ENCODE data around the gene DHCR7. TPM values are rescaled to one million over a fixed set of nuclear protein-coding genes. Genes with fewer than 3 reads are reported as not detected.

The DHCR7 gene
- total and polyA plus RNA-seq, 12 donors, result 31.8 to 904 (median 85.3) TPM

DNA sequence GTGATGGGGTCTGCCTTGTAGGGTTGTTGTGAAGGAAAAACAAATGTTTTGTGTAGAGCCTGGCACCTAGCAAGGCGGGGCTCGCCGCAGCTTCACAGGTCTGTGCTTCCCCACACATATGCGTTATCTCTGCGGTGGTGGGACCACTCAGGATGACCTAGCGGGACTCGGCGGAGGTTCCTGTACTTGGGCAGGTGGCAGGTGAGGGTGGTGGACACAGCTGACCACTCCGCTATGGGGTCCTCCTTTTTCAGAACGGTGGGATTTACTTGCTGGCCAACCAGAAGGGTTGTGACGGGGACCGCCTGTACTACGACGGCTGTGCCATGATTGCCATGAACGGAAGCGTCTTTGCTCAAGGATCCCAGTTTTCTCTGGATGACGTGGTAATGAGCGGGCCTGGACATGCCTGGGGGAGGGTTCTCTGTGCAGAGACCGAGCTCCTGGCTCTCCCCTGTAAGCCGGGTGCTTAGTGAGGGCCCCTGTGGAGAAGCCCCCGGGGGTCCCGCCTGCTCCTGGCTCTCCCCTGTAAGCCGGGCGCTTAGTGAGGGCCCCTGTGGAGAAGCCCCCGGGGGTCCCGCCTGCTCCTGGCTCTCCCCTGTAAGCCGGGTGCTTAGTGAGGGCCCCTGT is 26.1 kb upstream of the DHCR7 start:
- DNase-seq, result no peak
- peaks cover 0 to 65% of the 10 kb centered on the region in 2 donors for H3K36me3 ChIP-seq (replicated peaks in 1 of 2)
- H3K4me1 ChIP-seq (replicated peaks in 1 of 2), result no peaks in the 10 kb centered on the region
- intact Hi-C loops (cut with DNase I), result no loop called here
- WGBS, 4 donors, result 93 to 96% (median 95%) methylated on average over 13 to 27 of the region's 27 CpGs
- H3K4me3 ChIP-seq, result no peak overlapping the region
- H3K27me3 ChIP-seq, result no peaks in the 10 kb centered on the region
- no peak for TF ChIP-seq POLR2A (IDR thresholded peaks at IDR 0.05)
- TF ChIP-seq, protein P1, sequence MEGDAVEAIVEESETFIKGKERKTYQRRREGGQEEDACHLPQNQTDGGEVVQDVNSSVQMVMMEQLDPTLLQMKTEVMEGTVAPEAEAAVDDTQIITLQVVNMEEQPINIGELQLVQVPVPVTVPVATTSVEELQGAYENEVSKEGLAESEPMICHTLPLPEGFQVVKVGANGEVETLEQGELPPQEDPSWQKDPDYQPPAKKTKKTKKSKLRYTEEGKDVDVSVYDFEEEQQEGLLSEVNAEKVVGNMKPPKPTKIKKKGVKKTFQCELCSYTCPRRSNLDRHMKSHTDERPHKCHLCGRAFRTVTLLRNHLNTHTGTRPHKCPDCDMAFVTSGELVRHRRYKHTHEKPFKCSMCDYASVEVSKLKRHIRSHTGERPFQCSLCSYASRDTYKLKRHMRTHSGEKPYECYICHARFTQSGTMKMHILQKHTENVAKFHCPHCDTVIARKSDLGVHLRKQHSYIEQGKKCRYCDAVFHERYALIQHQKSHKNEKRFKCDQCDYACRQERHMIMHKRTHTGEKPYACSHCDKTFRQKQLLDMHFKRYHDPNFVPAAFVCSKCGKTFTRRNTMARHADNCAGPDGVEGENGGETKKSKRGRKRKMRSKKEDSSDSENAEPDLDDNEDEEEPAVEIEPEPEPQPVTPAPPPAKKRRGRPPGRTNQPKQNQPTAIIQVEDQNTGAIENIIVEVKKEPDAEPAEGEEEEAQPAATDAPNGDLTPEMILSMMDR (IDR thresholded peaks at IDR 0.05), result no peak
- no peaks in the 10 kb centered on the region for H3K9me3 ChIP-seq (replicated peaks in 1 of 3)
- H3K27ac ChIP-seq, result no peak overlapping the region

DNA sequence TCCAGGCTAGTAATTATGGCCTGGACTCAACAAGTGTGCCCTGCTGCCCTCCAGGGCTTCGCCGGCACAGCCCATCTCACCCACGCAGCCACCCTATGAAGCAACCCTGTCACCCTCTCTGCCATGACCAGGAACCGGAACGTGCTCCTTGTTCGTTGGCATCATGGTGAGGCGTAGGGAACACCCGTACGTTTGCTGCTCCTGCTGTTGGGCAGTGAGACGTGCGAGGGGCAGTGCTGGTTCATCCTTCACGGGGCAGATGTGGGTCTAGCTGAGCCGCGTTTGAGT is 25.5 kb upstream of the DHCR7 start:
- WGBS, 4 donors, result 90 to 98% (median 96%) methylated on average over 14 of the region's 14 CpGs
- TF ChIP-seq POLR2A (IDR thresholded peaks at IDR 0.05), result no peak
- TF ChIP-seq, protein P1 (IDR thresholded peaks at IDR 0.05), result no peak
- no peaks in the 10 kb centered on the region for H3K4me1 ChIP-seq (replicated peaks in 1 of 2)
- H3K27ac ChIP-seq, result no peak overlapping the region
- no peaks in the 10 kb centered on the region for H3K27me3 ChIP-seq
- no peak for DNase-seq
- H3K9me3 ChIP-seq (replicated peaks in 1 of 3), result no peaks in the 10 kb centered on the region
- no peak overlapping the region for H3K4me3 ChIP-seq
- intact Hi-C loops (cut with DNase I), result no loop called here
- peaks cover 0 to 61% of the 10 kb centered on the region in 2 donors for H3K36me3 ChIP-seq (replicated peaks in 1 of 2)

DNA sequence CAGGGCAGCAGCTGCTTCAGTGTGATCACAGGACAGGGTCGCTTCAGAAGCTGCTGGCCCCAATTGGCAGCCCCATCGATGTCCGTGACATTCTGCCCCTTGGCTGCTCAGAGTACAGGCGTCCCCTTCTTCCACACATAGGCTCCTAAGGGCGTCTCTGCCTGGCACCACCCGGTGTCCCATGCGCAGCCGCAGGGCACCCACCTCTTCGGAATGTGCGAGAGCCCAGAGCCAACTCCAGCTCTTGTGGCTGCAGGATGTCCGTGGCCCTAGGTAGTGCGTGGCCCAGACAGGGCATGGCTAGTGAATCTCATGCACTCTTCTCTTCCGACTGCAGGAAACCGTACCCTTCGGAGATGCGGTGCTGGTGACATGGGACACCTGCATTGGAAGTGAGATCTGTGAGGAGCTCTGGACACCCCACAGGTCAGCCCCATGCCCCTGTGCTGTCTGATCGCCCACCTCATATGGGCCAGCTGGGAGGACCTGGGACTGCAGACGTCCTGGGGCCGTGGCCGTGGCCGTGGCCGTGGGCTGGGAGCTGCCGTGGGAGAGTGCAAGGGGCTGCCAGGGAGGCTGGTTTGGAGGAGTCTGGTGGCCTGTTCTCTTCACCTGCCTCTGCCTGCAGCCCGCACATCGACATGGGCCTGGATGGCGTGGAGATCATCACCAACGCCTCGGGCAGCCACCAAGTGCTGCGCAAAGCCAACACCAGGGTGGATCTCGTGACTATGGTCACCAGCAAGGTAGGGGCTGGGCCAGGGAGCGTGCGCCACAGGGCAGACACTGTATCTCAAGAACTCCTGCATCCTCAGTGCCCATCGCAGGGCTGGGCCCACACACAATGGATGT is 25.0 kb upstream of the DHCR7 start:
- Histone ChIP-seq H3K27me3 (no peaks in the 10 kb centered on the region), H3K36me3 (replicated peaks in 1 of 2) (peaks cover 0 to 55% of the 10 kb centered on the region in 2 donors)
- DNase-seq, result no peak

DNA sequence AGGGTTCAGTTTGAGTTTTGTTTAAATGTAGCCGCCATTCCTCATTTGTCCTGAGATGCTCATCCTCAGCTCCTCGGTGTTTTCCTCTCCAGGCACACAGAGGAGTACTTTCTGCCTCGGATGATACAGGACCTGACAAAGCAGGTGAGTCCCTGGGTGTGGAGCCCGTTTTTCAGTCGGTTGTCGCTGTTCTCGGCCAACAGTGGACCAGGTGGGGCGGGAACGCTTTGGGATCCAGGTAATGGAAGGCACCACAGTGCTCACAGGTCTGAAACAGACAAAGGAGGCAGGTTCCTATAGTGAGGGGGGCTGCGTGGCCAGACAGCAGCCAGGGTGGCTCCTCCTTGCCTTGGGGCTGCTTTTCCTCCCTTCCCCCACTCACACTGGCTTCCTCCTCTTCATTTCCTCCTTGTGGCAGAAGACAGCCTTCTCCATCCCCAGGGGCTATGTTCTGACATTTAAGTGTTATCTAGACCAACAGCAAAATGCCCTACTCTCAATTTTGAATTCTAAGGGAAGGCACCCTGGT is 24.2 kb upstream of the DHCR7 start:
- Histone ChIP-seq H3K27ac (no peak overlapping the region), H3K4me3 (no peak overlapping the region), H3K4me1 (replicated peaks in 1 of 2) (no peaks in the 10 kb centered on the region), H3K9me3 (replicated peaks in 1 of 3) (no peaks in the 10 kb centered on the region), H3K36me3 (replicated peaks in 1 of 2) (peaks cover 0 to 52% of the 10 kb centered on the region in 2 donors), H3K27me3 (no peaks in the 10 kb centered on the region)
- no peak for DNase-seq
- intact Hi-C loops (cut with DNase I), result no loop called here
- TF ChIP-seq POLR2A (IDR thresholded peaks at IDR 0.05), result no peak
- TF ChIP-seq, protein P1 (IDR thresholded peaks at IDR 0.05), result no peak
- WGBS, 4 donors, result 90 to 98% (median 92%) methylated on average over 10 of the region's 10 CpGs

More for the DNA sequence above, 25.0 kb upstream of the DHCR7 start:
- WGBS, 4 donors, result 92 to 96% (median 95%) methylated on average over 18 to 33 of the region's 33 CpGs
- no peak overlapping the region for H3K27ac ChIP-seq
- H3K4me3 ChIP-seq, result no peak overlapping the region
- TF ChIP-seq, protein P1 (IDR thresholded peaks at IDR 0.05), result no peak
- no peak for TF ChIP-seq POLR2A (IDR thresholded peaks at IDR 0.05)
- no peaks in the 10 kb centered on the region for H3K9me3 ChIP-seq (replicated peaks in 1 of 3)
- H3K4me1 ChIP-seq (replicated peaks in 1 of 2), result no peaks in the 10 kb centered on the region
- intact Hi-C loops (cut with DNase I), result no loop called here
